ENCODE data around the gene PASK. TPM values are rescaled to one million over a fixed set of nuclear protein-coding genes. Genes with fewer than 3 reads are reported as not detected.

PASK gene
- 2.1 and 6.1 TPM in 2 replicates for total RNA-seq

DNA sequence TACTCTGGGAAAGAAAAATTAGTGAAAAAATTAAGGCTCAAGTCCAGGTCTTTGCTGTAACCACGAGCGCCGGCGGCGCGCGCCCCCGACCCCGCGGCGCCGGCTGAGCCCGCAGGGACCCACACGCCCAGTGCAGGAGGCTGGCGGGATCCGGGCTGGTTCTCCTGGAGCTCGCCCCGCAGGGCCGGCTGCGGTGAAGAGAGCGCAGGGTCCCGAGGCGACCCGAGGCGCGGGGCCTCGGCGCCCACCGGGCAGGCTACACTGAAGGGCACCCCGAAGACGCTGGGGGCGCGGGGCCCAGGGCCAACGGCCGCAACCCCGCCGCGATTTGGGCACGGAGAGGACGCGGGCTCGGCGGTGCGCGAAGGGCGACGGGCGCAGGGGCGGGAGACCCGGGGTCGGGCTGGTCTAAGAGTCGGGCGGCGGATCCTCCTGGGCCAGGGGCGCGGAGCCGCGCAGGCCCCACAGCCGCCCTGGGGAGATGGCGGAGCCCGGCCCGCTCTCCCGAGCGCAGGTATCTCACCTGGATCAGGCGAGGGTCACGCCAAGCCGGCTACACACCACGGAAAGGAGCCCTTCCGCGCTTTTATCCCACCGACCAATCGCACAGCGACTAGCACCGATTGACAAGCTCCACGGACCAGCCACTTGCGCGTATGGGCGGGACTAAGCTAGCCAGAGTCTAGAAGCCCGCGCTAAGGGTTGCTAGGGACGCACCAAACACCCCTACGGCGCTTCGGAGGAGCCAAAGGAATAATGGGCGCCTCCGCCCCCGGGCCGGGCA lies at the start of gene PASK:
Gene PASK, minus strand, starts transcription at position 582 of the 784 bp plus-strand sequence. CDS start 6,440 bp downstream, outside the sequence.

DNA sequence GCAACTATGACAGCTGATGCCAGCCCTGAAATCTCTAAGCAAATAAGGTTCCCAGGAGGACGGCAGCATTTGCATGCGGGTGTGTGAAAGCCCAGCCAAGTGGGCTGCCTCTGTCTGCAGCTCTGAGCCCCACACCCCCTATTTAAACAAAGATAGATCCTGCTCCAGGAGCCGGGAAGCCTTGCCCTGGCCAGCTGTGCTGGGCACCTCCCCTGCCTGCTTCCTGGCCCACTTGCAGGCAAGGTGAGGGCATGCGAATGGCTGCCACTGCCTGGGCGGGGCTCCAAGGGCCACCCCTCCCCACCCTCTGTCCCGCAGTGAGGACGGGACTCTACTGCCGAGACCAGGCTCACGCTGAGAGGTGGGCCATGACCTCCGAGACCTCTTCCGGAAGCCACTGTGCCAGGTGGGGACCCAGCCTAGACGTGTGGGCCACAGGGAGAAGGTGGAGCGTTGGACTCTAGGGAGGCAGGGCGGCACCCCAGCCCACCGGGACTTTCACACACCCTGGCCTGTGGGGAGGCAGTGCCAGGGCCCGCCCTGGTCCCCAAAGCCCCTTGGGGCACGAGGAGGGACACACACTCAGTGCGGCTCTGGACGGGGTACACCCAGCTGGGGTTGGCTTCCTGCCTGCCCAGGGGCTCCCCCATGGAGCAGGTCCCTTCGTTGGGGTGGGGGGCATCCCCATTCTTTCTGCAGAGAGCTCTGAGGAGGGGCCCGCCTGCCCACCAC lies 39.3 kb upstream of the PASK start, which contains the start of gene ANO7:
Gene ANO7, plus strand, starts transcription at position 317 of the 732 bp plus-strand sequence. CDS start 1,387 bp downstream, outside the sequence.

GRCh38 chr2:241149925-241150659 lies 820 bp upstream of the PASK start, which contains the start of gene PPP1R7:
TSS of gene PPP1R7 (plus strand) at chr2:241150467. CDS start at chr2:241150496, 29 bp downstream.

GRCh38 chr2:241102239-241102803 lies 47.0 kb downstream of the PASK start, which contains the start of gene MTERF4:
TSS of gene MTERF4 (minus strand) at chr2:241102287. CDS start at chr2:241102273, 14 bp downstream.

Other genes with a start within 250 kb of the PASK start
- gene CROCC2, start 243.1 kb downstream of the PASK start, total RNA-seq, result not detected in 2 replicates
- 0.08 and 1.2 TPM in 2 replicates for gene SNED1, start 150.9 kb downstream of the PASK start, total RNA-seq
- 18.5 and 22.3 TPM in 2 replicates for gene MTERF4, start 47.2 kb downstream of the PASK start, total RNA-seq
- gene PPP1R7, start 995 bp upstream of the PASK start, total RNA-seq, result 79.2 and 79.8 TPM in 2 replicates
- gene ANO7, start 39.2 kb upstream of the PASK start, total RNA-seq, result 0.16 and 0.23 TPM in 2 replicates
- gene HDLBP, start 166.2 kb upstream of the PASK start, total RNA-seq, result 341 and 617 TPM in 2 replicates
- gene SEPTIN2, start 166.5 kb upstream of the PASK start, total RNA-seq, result 204 and 221 TPM in 2 replicates
- gene FARP2, start 206.8 kb upstream of the PASK start, total RNA-seq, result 26.8 and 31.3 TPM in 2 replicates